GM21619 (cell line): Measurements from ENCODE around the gene CBLN1.
"Not testable (repeated sequence)": the region's sequence is repeated elsewhere in the genome, so short reads cannot be mapped to it uniquely, and the experiment has no call there.

Experiments
- ATAC-seq: cut with Tn5 transposase; IDR thresholded peaks from one replicate; pipeline ENCODE4 v1.9.1; 2021; ENCODE audit not compliant: unreplicated experiment

Gene CBLN1

GRCh38 chr16:49277766-49278566 lies 3.7 kb downstream of the CBLN1 start:
- no peak for ATAC-seq

DNA sequence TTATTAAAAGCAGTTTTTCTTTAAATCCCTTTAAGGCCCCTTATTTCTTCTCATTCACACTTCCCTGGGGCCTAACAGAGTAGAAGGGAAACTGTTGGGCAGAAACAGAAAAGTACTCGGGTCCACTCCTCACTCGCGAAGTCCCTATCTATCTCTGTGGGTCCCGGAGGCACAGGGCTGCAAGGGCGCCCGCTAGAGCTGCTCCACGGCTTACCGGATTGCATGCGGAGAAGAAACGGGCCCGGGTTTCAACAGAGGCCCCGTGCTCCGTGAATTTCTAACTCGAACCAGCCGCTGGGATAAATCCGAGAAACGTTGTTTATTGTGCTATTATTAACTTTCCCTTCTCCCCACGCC lies 4.3 kb downstream of the CBLN1 start:
- no peak for ATAC-seq

DNA sequence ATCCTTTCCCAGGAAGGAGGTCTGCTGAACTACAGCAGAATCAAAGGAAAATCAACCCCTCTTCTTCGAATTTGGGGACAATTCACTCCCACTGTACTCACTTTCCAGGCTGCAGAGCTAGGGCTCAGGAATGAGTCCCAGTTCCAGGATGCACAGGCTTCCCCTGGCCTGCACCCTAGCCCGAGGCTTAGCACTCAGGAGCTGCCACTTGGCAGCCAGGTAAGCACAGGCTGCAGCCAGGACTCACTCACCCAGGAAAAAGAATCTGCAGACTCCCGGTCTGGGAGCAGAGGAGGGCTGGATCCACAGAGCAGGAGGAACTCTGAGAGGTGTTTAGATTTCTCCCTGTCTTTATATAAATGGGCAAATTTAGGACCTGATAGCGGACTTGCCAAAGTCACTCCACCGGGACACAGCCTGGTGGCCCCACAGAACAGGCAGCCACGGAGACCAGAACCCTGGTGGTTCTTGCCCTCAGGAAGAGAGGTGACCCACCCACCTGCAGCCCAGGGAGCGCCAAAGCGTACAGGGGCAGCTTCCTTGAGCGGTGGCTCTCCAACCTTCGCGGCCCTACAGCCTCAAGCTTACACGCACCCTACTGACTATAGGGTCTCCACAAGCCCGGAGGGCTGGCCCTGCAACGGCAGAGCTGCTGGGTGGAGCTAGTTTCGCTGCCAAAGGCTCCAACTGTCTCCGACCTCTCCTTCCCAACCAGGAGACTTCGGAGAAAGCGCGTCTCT lies 4.8 kb downstream of the CBLN1 start:
- no peak for ATAC-seq

- no peak for ATAC-seq
Measured at GRCh38 chr16:49275870-49276269, 5.8 kb downstream of the CBLN1 start.

- ATAC-seq: no peak
Measured at GRCh38 chr16:49275050-49275730, 6.4 kb downstream of the CBLN1 start.

- no peak for ATAC-seq
Measured at GRCh38 chr16:49274591-49274990, 7.0 kb downstream of the CBLN1 start.

DNA sequence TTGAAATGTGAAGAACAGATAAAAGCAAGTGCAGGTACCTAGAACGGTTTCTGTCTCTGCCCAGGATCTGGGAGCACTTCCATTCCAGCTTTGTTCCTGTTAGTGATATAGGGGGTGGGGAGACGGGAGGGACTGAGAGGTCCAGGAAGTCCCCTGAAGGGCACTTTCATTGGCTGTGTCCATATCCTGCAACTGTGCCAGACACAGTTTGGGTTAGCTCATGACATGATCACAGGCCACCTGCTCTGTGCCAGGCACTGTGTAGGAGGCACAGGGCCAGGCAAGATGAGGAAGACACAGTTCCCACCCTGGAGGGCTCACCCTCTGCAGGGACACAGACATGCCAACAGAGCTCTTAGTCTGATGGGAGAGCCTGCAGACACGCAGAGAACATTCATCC lies 7.9 kb downstream of the CBLN1 start:
- no peak for ATAC-seq

DNA sequence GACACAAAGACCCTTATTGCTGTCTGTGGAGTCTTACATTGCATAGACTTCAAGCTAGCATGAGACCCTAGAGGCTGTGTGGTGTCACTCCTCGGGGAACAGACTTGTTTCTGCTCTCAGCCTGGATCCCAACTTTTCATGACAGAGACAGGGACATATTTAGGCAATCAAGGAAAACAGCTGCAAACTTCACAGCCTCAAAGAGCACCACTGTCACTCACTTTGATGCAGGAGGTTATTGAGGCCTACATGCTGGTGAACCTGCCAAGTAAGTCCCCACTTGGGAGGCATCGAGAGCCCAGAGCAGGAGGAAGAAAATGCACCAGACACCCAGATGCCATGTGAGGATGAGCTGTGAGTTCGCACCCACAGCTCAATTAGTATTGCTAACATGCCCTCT lies 10.3 kb downstream of the CBLN1 start:
- ATAC-seq: no peak

GRCh38 chr16:49269201-49269600 lies 12.4 kb downstream of the CBLN1 start:
- no peak for ATAC-seq

DNA sequence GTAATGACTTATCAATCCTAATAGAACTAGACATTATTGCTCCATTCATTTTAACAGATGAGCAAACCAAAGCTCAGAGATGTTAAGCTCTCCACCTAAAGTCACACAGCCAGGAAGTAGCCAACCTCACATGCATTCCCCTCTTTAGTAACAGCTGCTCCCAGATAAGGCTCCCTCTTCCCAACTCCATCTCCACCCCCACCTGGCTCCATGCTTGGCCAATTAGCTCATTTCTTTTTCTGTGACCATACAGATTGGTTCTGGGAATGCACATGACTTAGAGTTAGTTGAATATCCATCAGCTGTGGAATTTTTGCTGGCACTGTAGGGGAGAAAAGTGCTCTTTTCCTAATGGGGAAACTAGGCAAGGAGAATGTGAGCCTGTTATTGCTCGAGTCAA lies 13.0 kb downstream of the CBLN1 start:
- no peak for ATAC-seq

DNA sequence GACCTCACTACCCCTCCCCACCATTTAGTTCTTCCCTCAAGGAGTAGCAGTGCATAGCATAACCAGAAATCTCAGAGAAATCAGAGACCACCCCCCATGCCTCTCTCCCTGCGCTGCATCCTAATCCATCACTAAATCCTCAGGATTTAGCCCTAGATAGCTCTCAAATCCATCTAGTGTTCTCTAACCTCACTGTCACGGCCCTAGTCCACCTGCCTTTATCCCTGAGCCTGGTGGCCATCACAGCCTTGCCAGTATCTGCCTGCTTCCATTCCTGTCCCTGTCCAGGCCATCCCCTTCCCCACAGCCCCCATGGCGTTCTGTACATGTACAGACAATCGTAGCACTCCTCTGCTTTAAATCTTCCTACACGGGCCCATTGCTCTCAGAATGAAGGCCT lies 19.1 kb downstream of the CBLN1 start:
- ATAC-seq: no peak

DNA sequence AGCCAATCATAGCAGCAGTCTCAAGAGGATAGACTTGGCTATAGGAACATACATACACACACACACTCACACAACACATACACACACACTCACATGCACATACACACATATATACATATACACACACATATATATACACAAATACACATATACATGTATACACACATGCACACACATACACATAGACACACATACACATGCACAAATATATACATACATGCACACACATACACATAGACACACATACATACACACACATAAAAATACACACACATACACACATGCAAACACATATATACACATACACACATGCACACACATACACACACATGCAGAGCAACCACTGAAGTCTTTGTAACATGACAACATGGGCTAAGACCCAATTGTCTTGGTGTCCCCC lies 19.7 kb downstream of the CBLN1 start:
- ATAC-seq: no peak

DNA sequence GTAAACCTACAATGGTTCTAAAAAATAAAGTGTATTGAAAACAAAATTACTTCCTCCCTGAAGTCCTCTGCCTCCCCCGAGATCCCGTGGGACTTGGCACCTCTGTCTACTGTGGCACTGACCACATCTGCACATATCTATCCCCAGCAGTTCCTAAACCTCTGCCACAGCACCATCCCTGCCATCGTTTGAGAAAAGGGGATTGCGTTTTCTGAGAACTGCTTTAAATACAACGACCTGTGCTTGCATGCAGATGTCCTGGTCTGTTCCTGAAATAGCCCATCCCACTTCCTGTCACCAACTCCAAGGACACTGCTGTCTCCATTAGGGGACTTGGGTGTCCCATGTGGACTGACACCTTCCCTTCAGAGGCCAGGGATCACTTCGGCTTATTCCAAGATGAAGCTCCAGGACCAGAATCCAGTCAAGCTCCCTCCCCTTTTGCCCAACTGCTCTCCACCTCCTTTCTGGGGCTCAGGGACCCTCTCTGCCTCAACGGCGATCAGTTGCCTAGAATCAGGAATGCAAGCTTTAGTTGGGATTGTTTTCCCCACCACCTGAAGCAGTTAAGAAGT lies 20.6 kb downstream of the CBLN1 start:
- no peak for ATAC-seq

- ATAC-seq: no peak
Measured at GRCh38 chr16:49260253-49260652, 21.4 kb downstream of the CBLN1 start.

GRCh38 chr16:49259330-49259729 lies 22.3 kb downstream of the CBLN1 start:
- no peak for ATAC-seq

GRCh38 chr16:49250689-49251088 lies 30.9 kb downstream of the CBLN1 start:
- ATAC-seq: no peak

DNA sequence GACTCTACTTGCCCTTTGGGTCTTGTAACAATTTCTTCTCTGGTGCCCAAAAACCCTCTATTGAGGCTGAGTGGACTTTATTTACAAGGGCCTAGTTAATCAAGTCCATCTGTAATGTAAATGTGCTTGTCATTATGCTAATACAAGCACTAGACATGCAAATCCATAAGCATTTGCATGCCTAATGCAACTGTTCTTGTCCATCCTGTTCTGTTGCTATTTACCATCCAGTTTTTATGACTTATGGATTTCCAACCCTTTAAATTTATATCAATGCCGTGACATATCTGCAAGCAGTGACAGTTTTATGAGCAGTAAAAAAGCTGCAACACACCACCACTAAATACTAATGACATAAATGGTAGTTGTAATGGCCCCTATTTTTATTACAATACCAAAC lies 33.4 kb downstream of the CBLN1 start:
- ATAC-seq: no peak

GRCh38 chr16:49236216-49236615 lies 45.4 kb downstream of the CBLN1 start:
- ATAC-seq: no peak

DNA sequence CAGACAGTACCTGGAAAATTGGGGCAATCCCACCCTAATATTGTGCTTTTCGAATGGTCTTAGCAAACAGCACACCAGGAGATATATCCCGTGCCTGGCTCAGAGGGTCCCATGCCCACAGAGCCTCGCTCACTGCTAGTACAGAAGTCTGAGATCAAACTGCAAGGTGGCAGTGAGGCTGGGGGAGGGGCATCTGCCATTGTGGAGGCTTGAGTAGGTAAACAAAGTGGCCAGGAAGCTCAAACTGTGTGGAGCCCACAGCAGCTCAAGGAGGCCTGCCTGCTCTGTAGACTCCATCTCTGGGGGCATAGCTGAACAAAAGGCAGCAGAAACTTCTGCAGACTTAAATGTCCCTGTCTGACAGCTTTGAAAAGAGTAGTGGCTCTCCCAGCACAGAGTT lies 53.3 kb downstream of the CBLN1 start:
- not testable (repeated sequence) for ATAC-seq
